ENCODE results near the gene HES1. TPM values are rescaled to one million over a fixed set of nuclear protein-coding genes. Genes with fewer than 3 reads are reported as not detected.

Gene HES1
- polyA plus RNA-seq, 1 donor (not counting 4 experiments of a cell fraction or from before 2014, with no cell fraction given): 138 TPM

- Histone ChIP-seq H3K4me3 (ENCODE audit: control insufficient read depth in 2 of 3, extremely low read depth in 1 of 3, insufficient read depth in 2 of 3, low read depth in 1 of 3, low read length in 3 of 3) (no peak overlapping the region), H4K20me1 (ENCODE audit: control insufficient read depth, extremely low read depth, insufficient read depth, low read length) (no peaks in the 10 kb centered on the region), H3K4me2 (ENCODE audit: control insufficient read depth, extremely low read depth, insufficient read depth, low read depth, low read length) (no peak overlapping the region), H2AFZ (ENCODE audit: control insufficient read depth, low read length) (no peak overlapping the region), H3K9me1 (ENCODE audit: control insufficient read depth, extremely low read depth, insufficient read depth, low read length) (no peaks in the 10 kb centered on the region), H3K9me3 (ENCODE audit: control insufficient read depth, low read depth, low read length) (no peaks in the 10 kb centered on the region), H3K27ac (ENCODE audit: control insufficient read depth, insufficient read depth, low read length) (no peak overlapping the region), H3K79me2 (ENCODE audit: control insufficient read depth, insufficient read depth, low read length) (no peaks in the 10 kb centered on the region), H3K4me1 (ENCODE audit: control insufficient read depth, extremely low read depth, insufficient read depth, low read length) (peaks cover 11% of the 10 kb centered on the region), H3K27me3 (ENCODE audit: control insufficient read depth, extremely low read depth, insufficient read depth, low read length) (peaks cover 8% of the 10 kb centered on the region), H3K36me3 (ENCODE audit: control insufficient read depth in 2 of 2, extremely low read depth in 1 of 2, insufficient read depth in 2 of 2, low read length in 2 of 2) (no peaks in the 10 kb centered on the region), H3K9ac (ENCODE audit: control insufficient read depth, extremely low read depth, insufficient read depth, low read length) (no peak overlapping the region)
- FAIRE-seq (no peak), DNase-seq (ENCODE audit: low read depth, low spot score) (no peak)
- dilution Hi-C loops (cut with MboI; ENCODE audit: extremely low pct_ligation_motif_present, low sequenced_read_pairs): loop anchor here (25.0 kb wide), 1 partner anchor 147 kb away; no protein-coding TSS in a partner anchor
- TF ChIP-seq CTCF (optimal IDR thresholded peaks at IDR 0.05 in 1 of 3, IDR thresholded peaks at IDR 0.05 in 1 of 3, conservative IDR thresholded peaks at IDR 0.05 in 1 of 3; ENCODE audit: extremely low read depth in 1 of 3, insufficient read depth in 2 of 3, low read length in 3 of 3) (no peak), EZH2 (IDR thresholded peaks at IDR 0.05; ENCODE audit: low read length) (no peak)
Observed at GRCh38 chr3:194165271-194166018, 29.5 kb downstream of the HES1 start.

- DNase-seq (ENCODE audit: low read depth, low spot score) (no peak), FAIRE-seq (no peak)
- H3K4me1 ChIP-seq (ENCODE audit: control insufficient read depth, extremely low read depth, insufficient read depth, low read length): no peaks in the 10 kb centered on the region
- H3K9ac ChIP-seq (ENCODE audit: control insufficient read depth, extremely low read depth, insufficient read depth, low read length): no peak overlapping the region
- no peak overlapping the region for H3K4me3 ChIP-seq (ENCODE audit: control insufficient read depth in 2 of 3, extremely low read depth in 1 of 3, insufficient read depth in 2 of 3, low read depth in 1 of 3, low read length in 3 of 3)
- H3K27ac ChIP-seq (ENCODE audit: control insufficient read depth, insufficient read depth, low read length): no peak overlapping the region
- no peaks in the 10 kb centered on the region for H3K36me3 ChIP-seq (ENCODE audit: control insufficient read depth in 2 of 2, extremely low read depth in 1 of 2, insufficient read depth in 2 of 2, low read length in 2 of 2)
- dilution Hi-C loops (cut with MboI; ENCODE audit: extremely low pct_ligation_motif_present, low sequenced_read_pairs): loop anchor here (25.0 kb wide), 1 partner anchor 145 kb away; no protein-coding TSS in a partner anchor
- no peaks in the 10 kb centered on the region for H3K9me3 ChIP-seq (ENCODE audit: control insufficient read depth, low read depth, low read length)
- no peaks in the 10 kb centered on the region for H3K79me2 ChIP-seq (ENCODE audit: control insufficient read depth, insufficient read depth, low read length)
- H3K4me2 ChIP-seq (ENCODE audit: control insufficient read depth, extremely low read depth, insufficient read depth, low read depth, low read length): no peak overlapping the region
- peaks cover 8% of the 10 kb centered on the region for H3K27me3 ChIP-seq (ENCODE audit: control insufficient read depth, extremely low read depth, insufficient read depth, low read length)
- TF ChIP-seq EZH2 (IDR thresholded peaks at IDR 0.05; ENCODE audit: low read length) (no peak), CTCF (optimal IDR thresholded peaks at IDR 0.05 in 1 of 3, IDR thresholded peaks at IDR 0.05 in 1 of 3, conservative IDR thresholded peaks at IDR 0.05 in 1 of 3; ENCODE audit: extremely low read depth in 1 of 3, insufficient read depth in 2 of 3, low read length in 3 of 3) (no peak)
- H4K20me1 ChIP-seq (ENCODE audit: control insufficient read depth, extremely low read depth, insufficient read depth, low read length): no peaks in the 10 kb centered on the region
- H3K9me1 ChIP-seq (ENCODE audit: control insufficient read depth, extremely low read depth, insufficient read depth, low read length): no peaks in the 10 kb centered on the region
- H2AFZ ChIP-seq (ENCODE audit: control insufficient read depth, low read length): peak overlapping the region; percentile 38
Observed at GRCh38 chr3:194166682-194167479, 30.9 kb downstream of the HES1 start.

Data from keratinocyte (primary cell).